DOHH2 (cell line): ENCODE results near the gene GPR15LG.

Experiments
- H3F3A ChIP-seq: fragments of 200-600 bp; sonication (generic), shearing (Covaris generic); 2 replicates; pipeline ENCODE4 v1.6.0; 2016; ENCODE audit warnings: antibody characterized with exemption, mild to moderate bottlenecking; ENCODE audit not compliant: control insufficient read depth, insufficient read depth
- H3K27ac ChIP-seq: fragments of 200-600 bp; sonication (generic); 2 replicates; pipeline ENCODE4 v1.5.1; 2014; ENCODE audit warnings: low read depth, mild to moderate bottlenecking, low read length, moderate library complexity
- H3K27me3 ChIP-seq: fragments of 200-600 bp; sonication (generic); 2 replicates; pipeline ENCODE4 v1.6.1; 2014; ENCODE audit warnings: mild to moderate bottlenecking, low read length, mixed read lengths; ENCODE audit not compliant: control insufficient read depth
- H3K36me3 ChIP-seq: fragments of 200-600 bp; sonication (generic); 2 replicates; pipeline ENCODE4 v1.6.1; 2014; ENCODE audit warnings: mild to moderate bottlenecking, low read length, moderate library complexity, mixed read lengths; ENCODE audit not compliant: control insufficient read depth
- H3K4me1 ChIP-seq: fragments of 200-600 bp; sonication (generic); 2 replicates; pipeline ENCODE4 v1.6.1; 2014; ENCODE audit warnings: mild to moderate bottlenecking, low read length, mixed read lengths; ENCODE audit not compliant: control insufficient read depth
- H3K4me2 ChIP-seq: fragments of 200-600 bp; sonication (generic); 2 replicates; pipeline ENCODE4 v1.6.0; 2014; ENCODE audit warnings: mild to moderate bottlenecking, low read length, moderate library complexity
- H3K4me3 ChIP-seq: fragments of 200-600 bp; sonication (generic); 2 replicates; pipeline ENCODE4 v1.5.1; 2014; ENCODE audit warnings: mild to moderate bottlenecking, low read length, mixed read lengths
- H3K79me2 ChIP-seq: fragments of 200-600 bp; sonication (generic); 2 replicates; pipeline ENCODE4 v1.6.1; 2014; ENCODE audit warnings: mild to moderate bottlenecking, low read length, mixed read lengths; ENCODE audit not compliant: control insufficient read depth
- H3K9me2 ChIP-seq: fragments of 200-600 bp; sonication (generic); replicated peaks from 2 replicates; pipeline ENCODE4 v1.6.1; 2014; ENCODE audit warnings: mild to moderate bottlenecking, low read length, mixed read lengths; ENCODE audit not compliant: control insufficient read depth
- H3K9me3 ChIP-seq: fragments of 200-600 bp; sonication (generic); 2 replicates; pipeline ENCODE4 v1.6.1; 2014; ENCODE audit warnings: antibody characterized with exemption, low read length, mixed read lengths; ENCODE audit not compliant: control insufficient read depth, insufficient read depth
- H4K20me1 ChIP-seq: fragments of 200-600 bp; sonication (generic); 2 replicates; pipeline ENCODE4 v1.6.0; 2014; ENCODE audit warnings: low read depth, mild to moderate bottlenecking, antibody characterized with exemption, low read length, moderate library complexity; ENCODE audit not compliant: control insufficient read depth, insufficient read depth
- CTCF ChIP-seq: fragments of 200-600 bp; sonication (generic); IDR thresholded peaks from one replicate; pipeline ENCODE4 v1.5.1; 2014; ENCODE audit warnings: antibody characterized with exemption, mild to moderate bottlenecking, low read depth, low read length; ENCODE audit not compliant: poor library complexity, severe bottlenecking
- EZH2phosphoT487 ChIP-seq: fragments of 200-600 bp; sonication (generic); IDR thresholded peaks from 2 replicates; pipeline ENCODE4 v1.6.1; 2017; ENCODE audit warnings: borderline replicate concordance, mild to moderate bottlenecking, antibody characterized with exemption, low read length, moderate library complexity, mixed read lengths

GPR15LG gene

GRCh38 chr10:84227810-84228209, 54.2 kb downstream of the GPR15LG start:
- Histone ChIP-seq H3K9me3 (no peaks in the 10 kb centered on the region), H3K4me1 (no peaks in the 10 kb centered on the region), H3K27me3 (peaks cover 2% of the 10 kb centered on the region; the same call in 1 of the 2 replicates), H3K79me2 (no peaks in the 10 kb centered on the region), H3F3A (no peaks in the 10 kb centered on the region), H3K27ac (no peak overlapping the region), H3K4me2 (no peak overlapping the region), H4K20me1 (no peaks in the 10 kb centered on the region), H3K4me3 (no peak overlapping the region), H3K9me2 (no peaks in the 10 kb centered on the region), H3K36me3 (no peaks in the 10 kb centered on the region)
- no peak for TF ChIP-seq CTCF
- TF ChIP-seq EZH2phosphoT487 = no peak

GRCh38 chr10:84230359-84230758, 56.8 kb downstream of the GPR15LG start:
- Histone ChIP-seq H4K20me1 (no peaks in the 10 kb centered on the region), H3K9me3 (no peaks in the 10 kb centered on the region), H3K4me1 (no peaks in the 10 kb centered on the region), H3K27me3 (peaks cover 2% of the 10 kb centered on the region; the same call in 1 of the 2 replicates), H3F3A (no peaks in the 10 kb centered on the region), H3K9me2 (no peaks in the 10 kb centered on the region), H3K4me3 (no peak overlapping the region), H3K79me2 (no peaks in the 10 kb centered on the region), H3K36me3 (no peaks in the 10 kb centered on the region), H3K27ac (no peak overlapping the region), H3K4me2 (no peak overlapping the region)
- TF ChIP-seq CTCF (no peak), EZH2phosphoT487 (no peak)

- Histone ChIP-seq H3K27ac (no peak overlapping the region), H3K4me1 (no peaks in the 10 kb centered on the region), H3K9me2 (no peaks in the 10 kb centered on the region), H3K9me3 (no peaks in the 10 kb centered on the region), H3K4me3 (no peak overlapping the region), H3K36me3 (no peaks in the 10 kb centered on the region), H3F3A (no peaks in the 10 kb centered on the region), H3K27me3 (no peaks in the 10 kb centered on the region), H3K79me2 (no peaks in the 10 kb centered on the region), H3K4me2 (no peak overlapping the region), H4K20me1 (no peaks in the 10 kb centered on the region)
- TF ChIP-seq CTCF = no peak
- no peak for TF ChIP-seq EZH2phosphoT487
Measured at GRCh38 chr10:84232376-84232775, 58.8 kb downstream of the GPR15LG start.

- Histone ChIP-seq H3K79me2 (no peaks in the 10 kb centered on the region), H3K27me3 (no peaks in the 10 kb centered on the region), H3F3A (no peaks in the 10 kb centered on the region), H3K4me3 (no peak overlapping the region), H3K4me2 (no peak overlapping the region), H3K4me1 (no peaks in the 10 kb centered on the region), H4K20me1 (no peaks in the 10 kb centered on the region), H3K27ac (no peak overlapping the region), H3K36me3 (no peaks in the 10 kb centered on the region), H3K9me3 (no peaks in the 10 kb centered on the region), H3K9me2 (no peaks in the 10 kb centered on the region)
- TF ChIP-seq CTCF = no peak
- TF ChIP-seq EZH2phosphoT487 = no peak
Measured at GRCh38 chr10:84233940-84234339, 60.3 kb downstream of the GPR15LG start.
